ENCODE data around the gene ASZ1. TPM values are rescaled to one million over a fixed set of nuclear protein-coding genes. Genes with fewer than 3 reads are reported as not detected.

ASZ1 gene
- total and polyA plus RNA-seq, 7 donors = not detected

GRCh38 chr7:117362294-117362888 is 64.9 kb downstream of the ASZ1 start:
- DNase-seq = no peak
- Histone ChIP-seq H3K4me3 (no peak overlapping the region), H3K36me3 (no peaks in the 10 kb centered on the region), H3K9me3 (no peaks in the 10 kb centered on the region), H3K4me1 (no peaks in the 10 kb centered on the region), H3K27ac (no peak overlapping the region), H3K27me3 (no peaks in the 10 kb centered on the region)
- TF ChIP-seq POLR2AphosphoS5 (IDR thresholded peaks at IDR 0.05) = no peak
- TF ChIP-seq CTCF (IDR thresholded peaks at IDR 0.05) = no peak
- no peak for TF ChIP-seq POLR2A (IDR thresholded peaks at IDR 0.05)
- no peak for TF ChIP-seq EP300 (IDR thresholded peaks at IDR 0.05)
- intact Hi-C loops (cut with DNase I) = no loop called here

GRCh38 chr7:117350027-117350426 is 77.3 kb downstream of the ASZ1 start:
- no peak overlapping the region for H3K27ac ChIP-seq
- intact Hi-C loops (cut with DNase I) = no loop called here
- H3K36me3 ChIP-seq = no peaks in the 10 kb centered on the region
- H3K27me3 ChIP-seq = no peaks in the 10 kb centered on the region
- H3K4me3 ChIP-seq = no peak overlapping the region
- no peak for DNase-seq
- no peaks in the 10 kb centered on the region for H3K4me1 ChIP-seq
- 13 to 60% methylated on average over 1 of the region's 1 CpG for WGBS, 2 donors
- no peaks in the 10 kb centered on the region for H3K9me3 ChIP-seq
- TF ChIP-seq POLR2A (IDR thresholded peaks at IDR 0.05) = no peak
- no peak for TF ChIP-seq EP300 (IDR thresholded peaks at IDR 0.05)
- TF ChIP-seq POLR2AphosphoS5 (IDR thresholded peaks at IDR 0.05) = no peak
- no peak for TF ChIP-seq CTCF (IDR thresholded peaks at IDR 0.05)

- TF ChIP-seq EP300 (IDR thresholded peaks at IDR 0.05) (no peak), POLR2AphosphoS5 (IDR thresholded peaks at IDR 0.05) (no peak), POLR2A (IDR thresholded peaks at IDR 0.05) (no peak), CTCF (IDR thresholded peaks at IDR 0.05) (no peak)
- no peaks in the 10 kb centered on the region for H3K4me1 ChIP-seq
- H3K9me3 ChIP-seq = no peaks in the 10 kb centered on the region
- 90 to 91% methylated on average over 2 of the region's 2 CpGs for WGBS, 2 donors
- H3K4me3 ChIP-seq = no peak overlapping the region
- no peaks in the 10 kb centered on the region for H3K36me3 ChIP-seq
- DNase-seq = no peak
- H3K27me3 ChIP-seq = no peaks in the 10 kb centered on the region
- H3K27ac ChIP-seq = no peak overlapping the region
- intact Hi-C loops (cut with DNase I) = no loop called here
Observed at GRCh38 chr7:117349570-117349969, 77.7 kb downstream of the ASZ1 start.

- H3K36me3 ChIP-seq = no peaks in the 10 kb centered on the region
- DNase-seq = no peak
- 90 to 92% methylated on average over 7 of the region's 7 CpGs for WGBS, 2 donors
- no peaks in the 10 kb centered on the region for H3K27me3 ChIP-seq
- H3K9me3 ChIP-seq = no peaks in the 10 kb centered on the region
- no peak overlapping the region for H3K27ac ChIP-seq
- intact Hi-C loops (cut with DNase I) = no loop called here
- no peaks in the 10 kb centered on the region for H3K4me1 ChIP-seq
- H3K4me3 ChIP-seq = no peak overlapping the region
- TF ChIP-seq EP300 (IDR thresholded peaks at IDR 0.05) (no peak), CTCF (IDR thresholded peaks at IDR 0.05) (no peak), POLR2AphosphoS5 (IDR thresholded peaks at IDR 0.05) (no peak), POLR2A (IDR thresholded peaks at IDR 0.05) (no peak)
Observed at GRCh38 chr7:117347962-117348672, 79.2 kb downstream of the ASZ1 start.

Data from sigmoid colon (tissue), 7 donors.